HepG2 (cell line): ENCODE data around the gene LSR. TPM values are rescaled to one million over a fixed set of nuclear protein-coding genes. Genes with fewer than 3 reads are reported as not detected.

Source experiments
- ATAC-seq: fragments of 200-7000 bp; cut with Tn5 transposase; 3 replicates; pipeline ENCODE4 v1.9.1; 2020; ENCODE audit warnings: mild to moderate bottlenecking, moderate library complexity
- BruUV-seq: library from RNA; stranded (reverse); fragments of 400-500 nt; replicated peaks from 2 replicates; lab custom pipeline; 2021; lab: Mats Ljungman, UMichigan
- CTCF ChIA-PET: fragments of 300-600 bp; formaldehyde crosslinking; extraction: SDS; loops from one replicate; lab custom pipeline; 2021; ENCODE audit warnings: low total read pairs, inconsistent platforms, low intra/inter-chr PET ratio; lab: Yijun Ruan, JAX
- POLR2A ChIA-PET: fragments of 350-600 bp; sonication (Branson Sonifier 250); formaldehyde crosslinking; loops from one replicate; lab custom pipeline; 2020; ENCODE audit warnings: antibody characterized with exemption, inconsistent platforms; lab: Yijun Ruan, JAX
- DNase-seq: peaks from one replicate; pipeline ENCODE4 v3.0.0-alpha.2; 2015; ENCODE audit warnings: low spot score
- FAIRE-seq: peaks from 3 replicates; lab custom pipeline; 2011; peaks lifted over from hg19 to GRCh38; lab: Jason Lieb, UNC
- H2AFZ ChIP-seq: one replicate; pipeline ENCODE4 v1.6.1; 2011; ENCODE audit warnings: low read length, inconsistent platforms
- H3K27ac ChIP-seq: fragments of 300-600 bp; 3 replicates; pipeline ENCODE4 v1.8.0; 2011; ENCODE audit warnings: mixed run types, mild to moderate bottlenecking, mixed read lengths, low read length, inconsistent platforms; ENCODE audit not compliant: insufficient read depth; ENCODE audit errors: extremely low read length
- H3K27me3 ChIP-seq, 2 experiments: fragments of 200-600 bp in 1 of 2; 2 replicates in 1 of 2; 3 replicates in 1 of 2; pipeline versions ENCODE4 v1.6.0 to v1.8.0; 2011; ENCODE audit warnings: low read length in 2 of 2, mild to moderate bottlenecking in 2 of 2, moderate library complexity in 2 of 2, inconsistent platforms in 1 of 2; ENCODE audit not compliant: insufficient read depth in 2 of 2, control insufficient read depth in 1 of 2
- H3K36me3 ChIP-seq, 2 experiments: fragments of 200-600 bp in 1 of 2; replicated peaks in 1 of 2; 2 replicates in 1 of 2; 3 replicates in 1 of 2; pipeline versions ENCODE4 v1.5.1 to v1.8.0; 2011; ENCODE audit warnings: low read length in 2 of 2, inconsistent platforms in 1 of 2; ENCODE audit not compliant: insufficient read depth in 2 of 2, control insufficient read depth in 1 of 2
- H3K4me1 ChIP-seq: 2 replicates; pipeline ENCODE4 v1.5.1; 2012; ENCODE audit warnings: low read length, inconsistent platforms; ENCODE audit not compliant: insufficient read depth
- H3K4me2 ChIP-seq: 2 replicates; pipeline ENCODE4 v1.6.0; 2011; ENCODE audit warnings: low read depth, low read length, inconsistent platforms
- H3K4me3 ChIP-seq, 3 experiments: fragments of 200-600 bp in 1 of 3; sonication (generic), shearing (Covaris generic) in 1 of 3; replicated peaks in 1 of 3; 2 replicates each; pipeline ENCODE4 v1.5.1; 2011 to 2016; ENCODE audit warnings: low read length in 3 of 3, inconsistent platforms in 2 of 3, low read depth in 2 of 3, mild to moderate bottlenecking in 2 of 3, control low read depth in 1 of 3, mixed read lengths in 1 of 3; ENCODE audit not compliant: insufficient read depth in 1 of 3
- H3K79me2 ChIP-seq: one replicate; pipeline ENCODE4 v1.6.1; 2011; ENCODE audit warnings: low read length, inconsistent platforms; ENCODE audit not compliant: insufficient read depth
- H3K9ac ChIP-seq: 2 replicates; pipeline ENCODE4 v1.6.0; 2011; ENCODE audit warnings: mild to moderate bottlenecking, low read depth, low read length, inconsistent platforms; ENCODE audit not compliant: insufficient read depth
- H3K9me3 ChIP-seq: 2 replicates; pipeline ENCODE4 v1.5.1; 2012; ENCODE audit warnings: mild to moderate bottlenecking, low read length
- H4K20me1 ChIP-seq: 2 replicates; pipeline ENCODE4 v1.6.0; 2011; ENCODE audit warnings: inconsistent platforms, mild to moderate bottlenecking, low read length, moderate library complexity; ENCODE audit not compliant: insufficient read depth
- AKAP8 ChIP-seq: sonication (generic); formaldehyde crosslinking; IDR thresholded peaks from 2 replicates; pipeline ENCODE4 v1.5.1; 2020; ENCODE audit warnings: mild to moderate bottlenecking, missing genetic modification reagents
- HOXA9 ChIP-seq: sonication (generic); formaldehyde crosslinking; IDR thresholded peaks from 2 replicates; pipeline ENCODE4 v1.8.1; 2022; ENCODE audit warnings: missing genetic modification reagents, mild to moderate bottlenecking, moderate library complexity, borderline replicate concordance
- KDM3A ChIP-seq: IDR thresholded peaks from 2 replicates; pipeline ENCODE4 v1.6.1; 2018; ENCODE audit warnings: low read depth, missing compliant biosample characterization
- POLR2G ChIP-seq: fragments of 200-400 bp; formaldehyde crosslinking; IDR thresholded peaks from 2 replicates; pipeline ENCODE4 v1.6.1; 2018; ENCODE audit warnings: mild to moderate bottlenecking, low read depth, low read length, moderate library complexity
- ZNF326 ChIP-seq: sonication (generic); formaldehyde crosslinking; IDR thresholded peaks from 2 replicates; pipeline ENCODE4 v1.4.0; 2020; ENCODE audit warnings: missing genetic modification reagents, borderline replicate concordance
- WGBS: methylation state at CpG from one replicate; pipeline ENCODE4 v1.1.6; 2017; ENCODE audit warnings: low lambda C conversion rate; 5-methylcytosine and 5-hydroxymethylcytosine counted together
- in situ Hi-C: cut with HindIII; loops from 2 replicates; pipeline ENCODE4 v1.10.0; 2017; ENCODE audit warnings: low pct_unique_long_range_greater_than_20kb; ENCODE audit not compliant: extremely low pct_ligation_motif_present
- intact Hi-C: fragments of 100-400 bp; cut with micrococcal nuclease; formaldehyde crosslinking; loops from one replicate; pipeline ENCODE4 v1.10.0; 2022; ENCODE audit not compliant: unreplicated experiment
- polyA plus RNA-seq, 8 experiments: library from polyadenylated mRNA; depleted of rRNA in 3 of 8; stranded (reverse) in 7 of 8; unstranded in 1 of 8; fragments of >200 nt; fragmentation: Illumina TruSeq in 4 of 8; extraction: Trizol in 4 of 8; gene quantifications; 2 replicates each; pipeline versions ENCODE4 v1.2.1 to v1.2.3, GENCODE V29; 2011 to 2016; ENCODE audit warnings: low read depth in 4 of 8, missing spikeins in 1 of 8, mixed read lengths in 1 of 8; ENCODE audit not compliant: insufficient read depth in 1 of 8
- total RNA-seq, 5 experiments: library from RNA; depleted of rRNA; stranded (reverse); fragments of >200 nt; fragmentation: Illumina TruSeq; extraction: Trizol; gene quantifications; 2 replicates each; pipeline ENCODE4 v1.2.3, GENCODE V29; 2016; ENCODE audit warnings: low read depth in 1 of 5

Gene LSR
- total and polyA plus RNA-seq, 2 of the 13 experiments (the other 11 are each of a cell fraction or from before 2014, with no cell fraction given): 29.2 to 79.2 TPM

DNA sequence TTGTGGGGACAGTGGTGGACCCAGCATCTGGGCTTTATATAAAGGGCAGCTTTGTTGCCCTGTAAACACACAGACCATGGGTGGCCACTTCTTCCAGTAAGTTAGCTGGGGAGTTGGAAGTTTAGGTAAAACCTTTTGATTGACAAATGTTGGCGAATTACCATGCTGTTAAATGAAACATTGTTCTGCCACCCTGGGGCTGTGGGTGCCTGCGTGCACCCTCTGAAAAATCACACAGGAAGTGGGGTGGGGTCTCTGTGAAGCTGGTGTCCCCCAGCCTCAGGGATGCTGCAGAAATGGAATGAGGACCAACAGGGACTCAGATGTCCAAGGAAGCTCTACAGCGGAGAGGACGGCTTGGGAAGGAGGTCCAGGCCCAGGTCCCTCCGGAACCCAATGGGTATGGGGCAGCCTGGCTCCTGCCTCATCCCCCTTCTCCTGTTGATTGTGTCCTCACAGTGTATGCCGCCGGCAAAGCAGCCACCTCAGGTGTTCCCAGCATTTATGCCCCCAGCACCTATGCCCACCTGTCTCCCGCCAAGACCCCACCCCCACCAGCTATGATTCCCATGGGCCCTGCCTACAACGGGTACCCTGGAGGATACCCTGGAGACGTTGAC is 17.2 kb downstream of the LSR start:
- DNase-seq: no peak
- TF ChIP-seq AKAP8 (CRISPR knock-in tag) (peak; percentile 8; the same call in 1 of the 2 replicates), POLR2G (0 out of 2 replicates have a peak, but pooled peaks have one; percentile 17), KDM3A (CRISPR knock-in tag) (no peak), ZNF326 (CRISPR knock-in tag) (peak; percentile 74; the same call in 1 of the 2 replicates), HOXA9 (CRISPR knock-in tag) (0 out of 2 replicates have a peak, but pooled peaks have one; percentile 14)
- intact Hi-C loops (loop anchor here (5.0 kb wide), 1 partner anchor 191 kb away; no protein-coding TSS in a partner anchor), in situ Hi-C loops (no loop called here)
- Histone ChIP-seq H3K27me3 (no peaks in the 10 kb centered on the region), H3K36me3 (peaks cover 15 to 47% of the 10 kb centered on the region in 2 experiments; a peak in 4 of 5 replicates), H3K9me3 (no peaks in the 10 kb centered on the region), H3K4me2 (no peak overlapping the region), H3K4me3 (no peak overlapping the region), H3K9ac (no peak overlapping the region), H3K27ac (peak overlapping the region; percentile 26), H2AFZ (no peak overlapping the region), H3K4me1 (peaks cover 20% of the 10 kb centered on the region), H3K79me2 (peaks cover 18% of the 10 kb centered on the region), H4K20me1 (no peaks in the 10 kb centered on the region)
- WGBS: 96% methylated on average over 5 of the region's 10 CpGs
- CTCF ChIA-PET: no interaction called here
- ATAC-seq: no peak
- no peak for FAIRE-seq
- POLR2A ChIA-PET: interaction anchor here (0.8 to 3.2 kb wide), 4 partner anchors 9 to 87 kb away, joined by 3 to 19 read pairs (median 4); no protein-coding TSS in a partner anchor
- no TSS peak for BruUV-seq
